ENCODE results near the gene NDUFAF2. TPM values are rescaled to one million over a fixed set of nuclear protein-coding genes. Genes with fewer than 3 reads are reported as not detected.

NDUFAF2 gene
- total RNA-seq, 1 experiment from 2014 or later = 60.8 TPM

- Histone ChIP-seq H3K27me3 (replicated peaks; ENCODE audit: control insufficient read depth, insufficient read depth, low read length) (no peaks in the 10 kb centered on the region), H3K4me3 (ENCODE audit: low read depth, low read length) (no peak overlapping the region), H3K36me3 (ENCODE audit: control insufficient read depth, insufficient read depth, low read length) (no peaks in the 10 kb centered on the region), H3K9me3 (peaks cover 13% of the 10 kb centered on the region; the same call in 1 of the 2 replicates), H3K4me1 (0 out of 2 replicates have a peak, but pooled peaks cover 6% of the 10 kb centered on the region)
- Mint-ChIP-seq H3K4me3 (ENCODE audit: unreplicated experiment) (no peak overlapping the region), H3K4me1 (ENCODE audit: low read depth, unreplicated experiment) (no peaks in the 10 kb centered on the region), H3K27ac (ENCODE audit: unreplicated experiment) (no peak overlapping the region), H3K9me3 (ENCODE audit: unreplicated experiment) (peaks cover 21% of the 10 kb centered on the region), H3K36me3 (ENCODE audit: insufficient read depth, unreplicated experiment) (no peaks in the 10 kb centered on the region), H3K27me3 (ENCODE audit: insufficient read depth, unreplicated experiment) (no peaks in the 10 kb centered on the region)
- DNase-seq = no peak
- ChIA-PET CTCF (no interaction called here), POLR2A (no interaction called here)
- intact Hi-C loops (cut with micrococcal nuclease; ENCODE audit: unreplicated experiment) = no loop called here
- BruUV-seq (replicated peaks) = no TSS peak
- TF ChIP-seq, protein P1, sequence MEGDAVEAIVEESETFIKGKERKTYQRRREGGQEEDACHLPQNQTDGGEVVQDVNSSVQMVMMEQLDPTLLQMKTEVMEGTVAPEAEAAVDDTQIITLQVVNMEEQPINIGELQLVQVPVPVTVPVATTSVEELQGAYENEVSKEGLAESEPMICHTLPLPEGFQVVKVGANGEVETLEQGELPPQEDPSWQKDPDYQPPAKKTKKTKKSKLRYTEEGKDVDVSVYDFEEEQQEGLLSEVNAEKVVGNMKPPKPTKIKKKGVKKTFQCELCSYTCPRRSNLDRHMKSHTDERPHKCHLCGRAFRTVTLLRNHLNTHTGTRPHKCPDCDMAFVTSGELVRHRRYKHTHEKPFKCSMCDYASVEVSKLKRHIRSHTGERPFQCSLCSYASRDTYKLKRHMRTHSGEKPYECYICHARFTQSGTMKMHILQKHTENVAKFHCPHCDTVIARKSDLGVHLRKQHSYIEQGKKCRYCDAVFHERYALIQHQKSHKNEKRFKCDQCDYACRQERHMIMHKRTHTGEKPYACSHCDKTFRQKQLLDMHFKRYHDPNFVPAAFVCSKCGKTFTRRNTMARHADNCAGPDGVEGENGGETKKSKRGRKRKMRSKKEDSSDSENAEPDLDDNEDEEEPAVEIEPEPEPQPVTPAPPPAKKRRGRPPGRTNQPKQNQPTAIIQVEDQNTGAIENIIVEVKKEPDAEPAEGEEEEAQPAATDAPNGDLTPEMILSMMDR (IDR thresholded peaks at IDR 0.05; ENCODE audit: insufficient read depth in 1 of 2, low read depth in 1 of 2, low read length in 1 of 2, severe bottlenecking in 1 of 2, unreplicated experiment in 1 of 2) = no peak
These were observed 51.4 kb downstream of the NDUFAF2 start for GRCh38 chr5:60996368-60996767.

DNA sequence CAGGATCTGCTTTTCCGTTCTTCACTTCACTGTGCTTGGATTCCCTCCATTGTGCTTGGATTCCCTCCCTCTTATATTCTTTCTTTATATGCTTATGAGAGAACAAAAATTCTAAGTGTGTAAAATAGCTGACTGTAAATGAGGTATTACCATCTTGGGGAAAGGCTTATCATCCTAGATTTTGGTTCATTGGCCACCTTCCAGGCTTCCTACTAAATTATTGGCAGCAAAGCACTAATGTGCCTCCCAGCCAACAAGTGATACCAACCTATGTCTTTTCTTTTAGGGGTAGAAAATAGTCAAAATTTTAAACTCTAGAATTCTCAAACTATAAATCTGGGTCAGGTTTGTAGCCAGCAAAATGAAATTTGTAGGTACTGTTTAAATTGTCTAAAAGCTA is 52.7 kb downstream of the NDUFAF2 start:
- Mint-ChIP-seq H3K9me3 (ENCODE audit: unreplicated experiment) (peaks cover 10% of the 10 kb centered on the region), H3K4me3 (ENCODE audit: unreplicated experiment) (no peak overlapping the region), H3K27me3 (ENCODE audit: insufficient read depth, unreplicated experiment) (no peaks in the 10 kb centered on the region), H3K36me3 (ENCODE audit: insufficient read depth, unreplicated experiment) (no peaks in the 10 kb centered on the region), H3K27ac (ENCODE audit: unreplicated experiment) (no peak overlapping the region), H3K4me1 (ENCODE audit: low read depth, unreplicated experiment) (no peaks in the 10 kb centered on the region)
- no TSS peak for BruUV-seq (replicated peaks)
- TF ChIP-seq, protein P1 (IDR thresholded peaks at IDR 0.05; ENCODE audit: insufficient read depth in 1 of 2, low read depth in 1 of 2, low read length in 1 of 2, severe bottlenecking in 1 of 2, unreplicated experiment in 1 of 2) = no peak
- ChIA-PET POLR2A (no interaction called here), CTCF (interaction anchor here (0.6 kb wide), 1 partner anchor 20 kb away, joined by 5 read pairs; no protein-coding TSS in a partner anchor)
- Histone ChIP-seq H3K4me3 (ENCODE audit: low read depth, low read length) (no peak overlapping the region), H3K27me3 (replicated peaks; ENCODE audit: control insufficient read depth, insufficient read depth, low read length) (no peaks in the 10 kb centered on the region), H3K4me1 (0 out of 2 replicates have a peak, but pooled peaks cover 6% of the 10 kb centered on the region), H3K36me3 (ENCODE audit: control insufficient read depth, insufficient read depth, low read length) (no peaks in the 10 kb centered on the region), H3K9me3 (peaks cover 8% of the 10 kb centered on the region; the same call in 1 of the 2 replicates)
- intact Hi-C loops (cut with micrococcal nuclease; ENCODE audit: unreplicated experiment) = no loop called here
- DNase-seq = no peak

DNA sequence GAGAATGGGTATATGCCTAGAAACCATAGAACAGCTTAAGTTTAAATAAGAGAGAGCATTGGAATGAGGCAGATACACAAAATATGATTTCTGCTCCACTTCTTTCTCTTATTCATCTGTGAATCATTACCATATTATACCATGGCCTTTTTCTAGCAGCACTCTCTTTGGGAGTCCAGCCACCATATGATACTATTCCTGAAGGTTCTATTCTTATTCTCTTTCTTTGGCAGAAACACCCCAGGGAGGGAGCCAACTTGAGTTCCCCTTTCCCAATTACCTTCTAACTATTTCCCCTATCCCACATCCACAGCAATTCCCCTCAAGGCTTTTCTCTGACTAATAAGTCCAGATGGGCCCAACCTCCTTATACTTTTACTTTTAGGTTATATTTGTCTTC is 55.9 kb downstream of the NDUFAF2 start:
- H3K27me3 Mint-ChIP-seq (ENCODE audit: insufficient read depth, unreplicated experiment) = no peaks in the 10 kb centered on the region
- no peaks in the 10 kb centered on the region for H3K4me1 Mint-ChIP-seq (ENCODE audit: low read depth, unreplicated experiment)
- H3K9me3 ChIP-seq = no peaks in the 10 kb centered on the region
- H3K27me3 ChIP-seq (replicated peaks; ENCODE audit: control insufficient read depth, insufficient read depth, low read length) = no peaks in the 10 kb centered on the region
- ChIA-PET CTCF (no interaction called here), POLR2A (no interaction called here)
- BruUV-seq (replicated peaks) = no TSS peak
- 0 out of 2 replicates have a peak, but pooled peaks cover 6% of the 10 kb centered on the region for H3K4me1 ChIP-seq
- DNase-seq = no peak
- H3K36me3 Mint-ChIP-seq (ENCODE audit: insufficient read depth, unreplicated experiment) = no peaks in the 10 kb centered on the region
- TF ChIP-seq, protein P1 (IDR thresholded peaks at IDR 0.05; ENCODE audit: insufficient read depth in 1 of 2, low read depth in 1 of 2, low read length in 1 of 2, severe bottlenecking in 1 of 2, unreplicated experiment in 1 of 2) = no peak
- intact Hi-C loops (cut with micrococcal nuclease; ENCODE audit: unreplicated experiment) = no loop called here
- H3K27ac Mint-ChIP-seq (ENCODE audit: unreplicated experiment) = no peak overlapping the region
- H3K9me3 Mint-ChIP-seq (ENCODE audit: unreplicated experiment) = no peaks in the 10 kb centered on the region
- H3K36me3 ChIP-seq (ENCODE audit: control insufficient read depth, insufficient read depth, low read length) = no peaks in the 10 kb centered on the region
- H3K4me3 Mint-ChIP-seq (ENCODE audit: unreplicated experiment) = no peak overlapping the region
- no peak overlapping the region for H3K4me3 ChIP-seq (ENCODE audit: low read depth, low read length)

All from Caco-2 (cell line).